Activated CD8-positive, alpha-beta memory T cell treated with anti-CD3 and anti-CD28 coated beads, Interleukin-2, amount 50 U/mL, for 1 hour (primary cell): ENCODE measurements around the gene QRFP.

Source experiments
- DNase-seq: peaks from one replicate; pipeline ENCODE4 v3.0.0-alpha.2; 2020; ENCODE audit errors: extremely low read depth

The QRFP gene, protein sequence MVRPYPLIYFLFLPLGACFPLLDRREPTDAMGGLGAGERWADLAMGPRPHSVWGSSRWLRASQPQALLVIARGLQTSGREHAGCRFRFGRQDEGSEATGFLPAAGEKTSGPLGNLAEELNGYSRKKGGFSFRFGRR

DNA sequence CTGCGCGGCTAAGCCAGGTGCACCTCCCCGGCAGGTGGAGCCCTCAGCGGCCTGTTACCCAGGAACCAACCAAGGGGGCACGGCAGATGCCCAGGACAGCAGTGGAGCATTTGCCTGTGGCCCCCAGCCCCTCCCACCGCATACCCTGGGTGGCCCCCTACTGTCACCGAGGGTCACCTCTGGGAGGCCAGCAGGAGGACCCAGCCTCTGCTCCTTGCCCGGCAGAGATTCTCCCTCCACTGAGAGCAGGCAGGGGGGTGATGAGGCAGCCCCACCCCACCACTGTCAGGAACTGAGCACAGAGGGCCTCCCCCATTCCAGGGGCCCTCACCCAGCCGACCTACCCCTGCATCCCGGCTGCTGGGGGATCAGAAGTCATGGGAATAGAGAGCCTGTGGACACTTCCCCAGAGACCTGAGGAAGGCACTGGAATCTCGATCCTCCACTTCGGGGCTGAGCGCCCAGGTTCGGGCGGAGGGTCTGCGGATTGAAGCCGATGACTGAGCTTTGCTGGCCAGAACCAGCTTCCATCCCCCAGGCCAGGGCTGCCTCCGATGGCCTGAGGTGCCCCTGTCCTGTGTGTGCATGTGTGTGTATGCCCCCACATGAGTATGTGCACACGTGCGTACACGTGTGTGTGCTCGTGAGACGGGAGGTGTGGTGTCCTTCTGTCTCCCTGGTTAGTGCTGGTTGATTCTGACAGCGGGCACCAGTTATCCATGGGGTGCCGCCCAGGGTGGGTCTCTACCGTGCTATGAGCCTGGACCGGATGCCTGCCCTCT lies at the start of gene QRFP:
Gene QRFP (minus strand): TSS at position 580 of the 782 bp plus-strand sequence. CDS start 2,974 bp downstream, outside the sequence.
- DNase-seq, result no peak

DNA sequence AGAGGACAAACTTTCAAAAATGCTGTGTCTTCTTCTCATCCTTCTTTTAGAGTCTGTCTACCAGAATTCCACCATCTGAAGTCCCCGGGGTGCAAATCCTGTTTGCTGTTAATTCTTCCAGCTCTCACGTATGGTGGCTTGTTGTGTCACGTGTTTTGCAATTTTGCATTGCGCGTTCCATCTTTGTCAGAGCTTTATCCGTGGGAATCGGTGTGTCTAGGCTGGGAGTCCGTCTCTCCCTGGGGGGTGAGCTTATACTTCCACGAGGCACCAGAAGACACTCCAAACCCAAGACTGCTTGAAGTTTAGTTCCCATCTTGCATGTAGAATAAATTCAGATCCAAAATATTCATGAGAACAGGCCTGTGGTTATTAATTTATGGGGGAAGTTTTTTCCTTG lies 48.6 kb upstream of the QRFP start:
- no peak for DNase-seq

DNA sequence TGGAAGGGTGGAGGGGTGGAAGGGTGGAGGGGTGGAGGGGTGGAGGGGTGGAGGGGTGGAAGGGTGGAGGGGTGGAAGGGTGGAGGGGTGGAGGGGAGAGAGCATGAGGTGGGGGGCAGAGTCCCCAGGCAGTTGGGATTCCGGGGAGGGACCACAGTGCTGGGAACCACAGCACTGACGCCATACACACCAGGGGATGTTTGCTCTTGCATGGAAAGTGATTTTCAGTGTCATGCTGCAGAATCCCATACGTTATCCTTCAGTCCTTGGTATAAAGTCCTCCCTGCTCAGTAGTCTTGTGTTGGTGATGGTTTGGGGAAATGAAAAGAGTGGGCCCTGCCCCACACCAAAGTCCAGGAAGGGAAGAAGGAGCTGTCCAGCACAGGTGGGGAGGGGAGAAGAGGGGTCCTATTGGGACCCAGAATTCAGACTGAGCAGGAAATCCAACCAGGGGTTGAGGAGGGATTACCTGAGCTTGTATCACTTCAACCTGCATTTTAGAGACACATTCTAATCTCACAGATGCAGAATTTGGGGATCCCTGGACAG lies 48.0 kb upstream of the QRFP start:
- no peak for DNase-seq

DNA sequence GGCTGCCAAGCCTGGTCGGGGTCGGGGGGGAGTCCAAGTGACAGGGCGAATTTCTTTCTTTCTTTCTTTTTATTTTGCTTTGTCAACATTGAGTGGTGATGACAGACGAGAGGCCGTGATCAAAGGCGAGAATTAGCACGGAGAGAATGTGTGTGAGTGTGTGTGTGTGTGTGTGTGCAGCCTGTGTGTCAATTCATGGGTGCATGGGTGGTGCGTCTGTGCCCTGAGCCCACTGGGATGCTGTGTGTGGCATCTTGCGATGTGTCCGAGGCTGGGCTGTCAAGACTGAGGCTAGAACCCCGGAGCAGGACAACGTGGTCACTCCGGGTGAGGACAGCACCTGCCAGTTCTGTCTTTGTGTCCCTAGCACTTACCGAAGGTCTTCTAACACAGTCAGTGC lies 47.2 kb upstream of the QRFP start:
- no peak for DNase-seq

- DNase-seq, result no peak
Observed at GRCh38 chr9:130943221-130943620, 46.6 kb upstream of the QRFP start.

GRCh38 chr9:130942679-130943078 lies 46.1 kb upstream of the QRFP start:
- DNase-seq, result no peak

DNA sequence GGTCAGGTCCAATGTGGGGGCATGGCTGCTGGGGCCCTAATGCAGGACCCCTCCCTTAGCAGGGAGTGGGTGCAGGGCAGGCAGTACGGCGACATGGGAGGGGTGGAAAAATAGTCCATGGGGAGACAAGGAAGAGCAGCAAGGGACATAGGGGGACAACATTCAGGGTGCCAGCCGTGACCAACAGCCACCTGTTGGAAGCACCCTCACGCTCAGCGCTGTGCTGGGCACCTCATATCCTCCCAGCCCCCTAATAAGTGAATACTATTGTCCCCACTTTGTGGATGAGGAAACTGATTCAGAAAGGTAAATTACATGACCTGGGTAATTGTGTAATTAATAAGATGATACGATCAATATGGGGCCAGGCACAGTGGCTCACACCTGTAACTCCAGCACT lies 45.5 kb upstream of the QRFP start:
- DNase-seq, result no peak

DNA sequence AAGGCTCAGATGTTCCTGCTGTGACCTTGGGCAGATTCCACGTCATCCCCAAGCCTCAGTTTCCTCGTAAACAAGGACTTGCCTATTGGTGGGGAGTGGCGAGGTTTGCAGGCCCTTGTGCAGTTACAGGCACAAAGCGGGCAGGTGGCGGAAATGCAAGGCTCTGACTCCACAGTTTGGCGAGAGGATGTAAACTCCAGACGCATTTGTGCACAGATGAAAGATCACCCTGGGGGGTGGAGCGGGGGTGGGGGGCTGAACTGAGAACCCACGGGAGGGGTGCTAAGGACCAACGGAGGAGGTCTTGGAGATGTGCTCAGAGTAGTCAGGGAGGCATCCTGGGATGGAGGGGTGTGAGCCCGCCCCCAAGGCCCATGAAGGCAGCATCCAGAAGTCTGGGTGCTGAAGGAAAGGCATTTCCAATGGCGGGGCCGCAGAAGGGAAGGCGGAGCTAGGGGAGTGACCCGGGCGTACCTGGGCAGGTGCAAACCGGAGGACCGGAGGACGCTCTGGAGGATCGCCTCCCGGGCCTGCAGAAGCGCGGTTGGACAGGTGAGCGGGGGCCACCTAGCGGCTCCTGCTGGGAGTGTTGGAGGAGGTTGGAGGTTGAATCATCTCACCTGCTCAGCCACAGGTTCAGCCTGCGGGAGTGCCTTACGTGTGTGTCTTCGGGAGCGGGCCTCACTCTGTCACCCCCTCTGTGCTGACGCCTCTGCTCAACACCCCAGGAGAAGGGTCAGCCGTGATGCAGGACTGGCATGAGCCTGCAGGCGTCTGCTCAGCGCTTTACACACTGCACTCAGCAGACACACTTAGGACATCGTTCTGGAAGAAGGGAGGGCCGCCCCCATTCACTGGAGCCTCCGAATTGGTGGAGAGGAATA lies 44.3 kb upstream of the QRFP start:
- peak; percentile 20 for DNase-seq

- DNase-seq, result no peak
Observed at GRCh38 chr9:130940027-130940549, 43.5 kb upstream of the QRFP start.

GRCh38 chr9:130939405-130940026 lies 42.9 kb upstream of the QRFP start:
- DNase-seq, result no peak

- no peak for DNase-seq
Observed at GRCh38 chr9:130938652-130939404, 42.2 kb upstream of the QRFP start, which contains the start of gene FIBCD1. Gene FIBCD1 (minus strand): TSS chr9:130939247. CDS start chr9:130938607, 640 bp downstream.

GRCh38 chr9:130938184-130938651 lies 41.6 kb upstream of the QRFP start:
- DNase-seq, result no peak

DNA sequence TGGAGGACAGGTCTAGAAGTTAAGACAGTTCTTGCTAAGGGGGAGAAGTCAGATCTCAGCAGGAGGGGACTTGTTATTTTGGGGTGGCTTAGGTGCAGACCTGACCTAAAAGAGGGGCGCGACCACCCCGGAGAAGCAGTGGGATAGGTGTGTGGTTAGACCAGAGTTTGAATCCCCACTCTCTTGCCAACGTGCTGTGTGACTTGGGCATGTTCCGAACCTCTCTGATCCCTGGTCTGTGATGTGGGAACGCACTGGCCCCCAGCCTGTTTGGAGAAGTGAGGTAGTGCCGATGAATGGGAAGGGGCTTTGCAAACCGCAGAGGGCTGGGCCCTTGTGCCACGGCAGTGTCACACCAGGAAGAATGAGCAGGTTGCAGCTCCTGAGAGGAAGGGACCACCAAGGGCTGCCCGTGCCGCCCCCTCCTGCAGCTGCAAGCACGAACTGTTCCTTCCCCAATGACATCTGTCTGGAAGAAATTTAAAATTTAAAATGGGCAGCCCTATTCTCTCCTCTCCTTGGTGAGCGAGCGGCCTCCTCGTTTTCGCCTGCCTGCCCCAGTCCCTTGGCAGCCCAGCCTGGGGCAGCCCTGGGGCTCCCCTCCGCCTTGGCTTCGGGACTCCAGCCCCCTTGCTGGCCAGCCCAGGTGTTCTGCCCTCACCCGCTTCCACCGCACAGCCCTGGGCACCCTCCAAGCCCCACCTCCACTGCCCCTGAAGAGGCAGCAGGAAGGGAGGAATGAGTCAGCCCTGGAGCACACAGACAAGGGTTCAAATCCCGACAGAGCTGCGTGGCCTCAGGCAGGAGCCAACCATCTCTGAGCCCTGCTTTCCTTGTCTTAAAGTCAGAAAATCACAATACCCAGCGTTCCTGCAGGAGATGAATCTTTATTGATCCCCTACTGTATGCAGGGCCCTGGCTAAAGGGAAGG lies 40.8 kb upstream of the QRFP start:
- no peak for DNase-seq

- no peak for DNase-seq
Observed at GRCh38 chr9:130936285-130937117, 39.9 kb upstream of the QRFP start.

DNA sequence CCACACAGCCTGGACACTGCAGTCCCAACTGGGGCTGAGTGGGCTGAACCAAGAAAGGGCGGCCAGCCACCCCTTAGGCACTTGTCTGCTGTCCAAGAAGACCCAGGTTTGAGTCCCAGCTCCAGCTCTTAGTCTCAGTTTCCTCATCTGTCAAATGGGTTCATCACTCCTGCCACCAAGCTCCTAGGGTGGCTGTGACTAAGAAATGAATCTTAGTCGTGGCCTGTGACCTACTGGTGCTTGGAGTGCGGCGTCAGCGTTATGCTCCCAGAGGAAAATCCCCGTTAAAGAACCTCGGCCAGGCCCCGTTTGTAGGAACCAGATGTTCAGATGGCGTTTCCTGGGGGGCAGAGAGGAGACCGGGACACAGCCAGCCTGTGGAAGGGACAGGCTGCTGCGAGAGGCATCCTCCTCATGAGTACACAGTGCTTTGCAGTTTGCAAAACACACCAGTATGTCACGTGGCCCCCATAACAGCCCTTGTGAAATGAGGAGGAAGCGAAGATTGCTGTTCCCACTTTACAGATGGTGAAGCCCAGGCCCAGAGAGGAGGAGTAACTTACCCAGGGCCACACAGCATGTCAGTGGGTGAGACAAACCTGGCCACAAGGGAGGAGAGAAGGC lies 39.1 kb upstream of the QRFP start:
- DNase-seq, result no peak

DNA sequence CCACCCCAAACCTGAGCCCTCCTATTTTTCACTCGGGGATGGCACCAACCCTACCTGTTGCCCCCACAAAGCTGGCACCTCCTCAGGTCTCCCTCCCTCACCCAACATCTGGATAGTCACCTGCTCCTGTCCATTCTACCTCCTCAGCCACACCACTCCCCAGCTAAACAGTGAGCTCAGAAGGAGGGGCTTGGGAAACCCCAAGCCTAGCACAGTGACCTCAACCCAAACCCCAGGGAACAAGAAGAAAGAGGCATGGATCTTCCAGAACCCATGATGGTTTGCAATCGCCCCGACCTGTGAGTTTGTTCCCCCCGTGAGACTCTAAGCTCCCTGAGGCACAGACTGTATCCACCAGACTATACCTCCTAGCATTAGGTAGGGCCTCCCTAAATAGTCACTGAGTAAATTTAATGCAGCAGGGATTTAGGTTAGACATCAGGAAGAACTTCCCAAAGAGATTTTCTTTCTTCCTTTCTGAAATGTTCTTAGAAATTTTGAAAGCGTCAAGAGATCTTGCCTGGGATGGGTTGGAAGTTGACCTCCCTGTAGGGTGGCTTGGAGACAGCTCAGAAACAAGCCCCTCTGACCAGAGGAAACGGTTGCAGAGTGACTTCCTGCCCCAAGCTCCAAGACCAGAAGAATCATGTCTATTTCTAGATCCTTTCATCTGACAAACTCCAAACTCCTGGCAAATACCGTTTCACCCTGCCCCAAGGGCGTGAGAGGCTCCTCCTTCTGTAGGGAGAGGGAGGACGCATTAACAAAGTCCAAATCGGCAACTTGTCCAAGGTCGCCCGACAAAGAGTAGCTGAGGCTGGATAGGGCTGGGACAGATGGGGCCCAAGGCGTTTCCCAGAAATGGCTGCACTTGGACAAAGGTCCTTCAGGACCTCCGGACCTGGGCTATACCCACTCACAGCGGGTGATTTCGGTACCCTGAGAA lies 38.4 kb upstream of the QRFP start:
- no peak for DNase-seq

GRCh38 chr9:130934246-130934645 lies 37.6 kb upstream of the QRFP start:
- DNase-seq, result no peak
